Ramos (cell line): Measurements from ENCODE around the gene MBP.

ENCODE experiments used
- in situ Hi-C: fragments of 300-500 bp; cut with MboI; formaldehyde crosslinking; loops from one replicate; pipeline ENCODE4 v1.14.3; 2022; ENCODE audit warnings: low sequenced_read_pairs; ENCODE audit not compliant: unreplicated experiment

The MBP gene

GRCh38 chr18:77116201-77117080 lies 16.1 kb downstream of the MBP start:
- in situ Hi-C loops = no loop called here

GRCh38 chr18:77115192-77115953 lies 17.2 kb downstream of the MBP start:
- in situ Hi-C loops = no loop called here

GRCh38 chr18:77114415-77115191 lies 18.0 kb downstream of the MBP start:
- in situ Hi-C loops = no loop called here

- in situ Hi-C loops = no loop called here
Observed at GRCh38 chr18:77114152-77114414, 18.5 kb downstream of the MBP start.

- in situ Hi-C loops = no loop called here
Observed at GRCh38 chr18:77113361-77114151, 19.0 kb downstream of the MBP start.

GRCh38 chr18:77112747-77113092 lies 19.9 kb downstream of the MBP start:
- in situ Hi-C loops = no loop called here

GRCh38 chr18:77111951-77112746 lies 20.4 kb downstream of the MBP start:
- in situ Hi-C loops = no loop called here

GRCh38 chr18:77111449-77111848 lies 21.1 kb downstream of the MBP start:
- in situ Hi-C loops = no loop called here

- in situ Hi-C loops = no loop called here
Observed at GRCh38 chr18:77110936-77111335, 21.6 kb downstream of the MBP start.

- in situ Hi-C loops = no loop called here
Observed at GRCh38 chr18:77110400-77110799, 22.2 kb downstream of the MBP start.

- in situ Hi-C loops = no loop called here
Observed at GRCh38 chr18:77109648-77110019, 22.9 kb downstream of the MBP start.

- in situ Hi-C loops = no loop called here
Observed at GRCh38 chr18:77108821-77109647, 23.5 kb downstream of the MBP start.

- in situ Hi-C loops = no loop called here
Observed at GRCh38 chr18:77108001-77108692, 24.4 kb downstream of the MBP start.

- in situ Hi-C loops = no loop called here
Observed at GRCh38 chr18:77107292-77107691, 25.3 kb downstream of the MBP start.

GRCh38 chr18:77106331-77106730 lies 26.3 kb downstream of the MBP start:
- in situ Hi-C loops = no loop called here

- in situ Hi-C loops = no loop called here
Observed at GRCh38 chr18:77105680-77106079, 26.9 kb downstream of the MBP start.

- in situ Hi-C loops = no loop called here
Observed at GRCh38 chr18:77105028-77105427, 27.6 kb downstream of the MBP start.

- in situ Hi-C loops = no loop called here
Observed at GRCh38 chr18:77103991-77104531, 28.5 kb downstream of the MBP start.
